Measurements from ENCODE around the gene OR5AL1.
"Not testable (repeated sequence)": the region's sequence is repeated elsewhere in the genome, so short reads cannot be mapped to it uniquely, and the experiment has no call there.

Gene OR5AL1

DNA sequence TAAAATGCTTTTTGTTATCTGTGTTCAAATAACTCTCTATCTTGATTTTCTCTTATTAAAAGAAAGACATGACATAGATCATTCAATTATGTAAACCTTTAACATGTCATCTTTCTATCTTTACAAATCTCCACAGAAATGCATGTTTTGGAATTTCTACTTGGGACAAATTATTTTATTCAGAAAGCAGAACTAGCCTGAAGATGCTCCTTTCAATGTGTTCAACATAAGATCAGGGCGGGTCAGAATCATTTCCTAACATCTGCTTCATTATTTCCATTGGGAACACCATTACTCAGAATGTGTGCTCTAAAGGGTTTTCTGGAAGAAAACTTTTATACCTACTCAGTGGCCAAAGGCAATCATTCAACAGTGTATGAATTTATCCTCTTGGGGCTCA lies at the start of gene OR5AL1:
OR5AL1 (plus strand) TSS at position 301 of the 400 bp plus-strand sequence.
- DNase-seq (ENCODE audit: low spot score), result no peak
- H3K27ac ChIP-seq, result no peak within 1 kb of the TSS
- TF ChIP-seq, protein P1, sequence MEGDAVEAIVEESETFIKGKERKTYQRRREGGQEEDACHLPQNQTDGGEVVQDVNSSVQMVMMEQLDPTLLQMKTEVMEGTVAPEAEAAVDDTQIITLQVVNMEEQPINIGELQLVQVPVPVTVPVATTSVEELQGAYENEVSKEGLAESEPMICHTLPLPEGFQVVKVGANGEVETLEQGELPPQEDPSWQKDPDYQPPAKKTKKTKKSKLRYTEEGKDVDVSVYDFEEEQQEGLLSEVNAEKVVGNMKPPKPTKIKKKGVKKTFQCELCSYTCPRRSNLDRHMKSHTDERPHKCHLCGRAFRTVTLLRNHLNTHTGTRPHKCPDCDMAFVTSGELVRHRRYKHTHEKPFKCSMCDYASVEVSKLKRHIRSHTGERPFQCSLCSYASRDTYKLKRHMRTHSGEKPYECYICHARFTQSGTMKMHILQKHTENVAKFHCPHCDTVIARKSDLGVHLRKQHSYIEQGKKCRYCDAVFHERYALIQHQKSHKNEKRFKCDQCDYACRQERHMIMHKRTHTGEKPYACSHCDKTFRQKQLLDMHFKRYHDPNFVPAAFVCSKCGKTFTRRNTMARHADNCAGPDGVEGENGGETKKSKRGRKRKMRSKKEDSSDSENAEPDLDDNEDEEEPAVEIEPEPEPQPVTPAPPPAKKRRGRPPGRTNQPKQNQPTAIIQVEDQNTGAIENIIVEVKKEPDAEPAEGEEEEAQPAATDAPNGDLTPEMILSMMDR (IDR thresholded peaks at IDR 0.05), result no peak
- H3K4me3 ChIP-seq, result no peak within 1 kb of the TSS

GRCh38 chr11:56375324-56375723 lies 37.2 kb upstream of the OR5AL1 start, which contains the start of gene OR8U1:
Gene OR8U1 (plus strand): TSS chr11:56375624. CDS start chr11:56375624, 0 bp downstream.
- TF ChIP-seq, protein P1 (IDR thresholded peaks at IDR 0.05), result no peak
- DNase-seq (ENCODE audit: low spot score), result no peak
- Histone ChIP-seq H3K27ac (no peak within 1 kb of the TSS), H3K4me3 (no peak within 1 kb of the TSS)

DNA sequence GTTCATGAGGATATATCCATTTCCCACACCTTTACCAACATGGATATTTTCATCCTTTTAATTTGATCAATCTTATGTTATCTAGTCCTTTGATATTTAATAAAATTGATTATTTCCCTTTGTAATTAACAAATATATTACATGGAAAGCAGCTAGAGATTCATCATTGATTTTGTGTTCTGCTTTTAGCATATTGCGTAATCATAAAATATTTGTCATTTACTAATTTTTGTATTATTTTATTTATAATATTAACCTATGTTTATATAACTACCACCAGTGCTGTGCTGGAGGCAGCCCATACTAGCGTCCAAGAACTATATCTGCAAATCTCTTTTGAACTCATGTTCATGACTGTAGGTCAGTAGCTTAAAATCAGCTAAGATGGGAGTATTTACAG lies 32.4 kb upstream of the OR5AL1 start:
- TF ChIP-seq, protein P1 (IDR thresholded peaks at IDR 0.05), result no peak

DNA sequence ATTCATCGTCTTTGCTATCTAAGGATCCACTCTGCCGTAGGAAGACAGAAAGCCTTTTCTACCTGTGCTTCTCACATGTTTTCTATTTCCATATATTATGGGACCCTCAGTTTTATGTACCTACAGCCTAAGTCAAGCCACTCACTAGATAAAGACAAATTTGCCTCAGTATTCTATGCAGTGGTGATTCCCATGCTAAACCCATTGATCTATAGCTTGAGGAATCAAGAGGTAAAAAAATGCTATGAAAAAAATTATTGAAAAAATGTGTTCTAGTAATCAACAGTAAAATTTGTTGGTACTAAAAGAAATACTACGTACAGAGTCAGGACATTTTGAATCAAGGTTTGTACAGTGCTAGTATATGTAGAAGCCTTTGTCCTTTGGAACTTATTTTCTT lies 18.1 kb upstream of the OR5AL1 start:
- TF ChIP-seq, protein P1 (IDR thresholded peaks at IDR 0.05), result no peak
- H3K4me3 ChIP-seq, result no peak overlapping the region
- no peak for DNase-seq (ENCODE audit: low spot score)
- H3K27ac ChIP-seq, result no peak overlapping the region

More for the DNA sequence above, 32.4 kb upstream of the OR5AL1 start:
- H3K4me3 ChIP-seq, result no peak overlapping the region
- DNase-seq (ENCODE audit: low spot score), result no peak
- no peak overlapping the region for H3K27ac ChIP-seq

DNA sequence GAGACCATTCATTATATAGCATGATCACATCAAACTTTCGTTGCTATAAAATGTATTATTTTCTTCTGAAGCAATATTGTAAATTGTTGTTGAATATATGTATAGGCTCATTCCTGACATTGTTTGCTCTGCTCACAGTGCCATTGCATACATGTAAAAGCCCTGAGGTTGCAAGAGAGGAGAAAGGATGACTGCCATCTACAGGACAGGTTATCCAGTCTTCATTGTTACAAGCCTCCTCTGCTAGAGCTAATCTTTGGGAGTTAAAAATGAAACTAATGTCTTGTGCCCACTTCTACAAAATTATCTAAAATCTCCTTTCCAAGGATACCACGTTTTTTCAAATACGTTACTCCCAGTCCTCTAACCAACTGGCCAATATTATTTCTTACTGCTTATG lies 16.4 kb upstream of the OR5AL1 start:
- Histone ChIP-seq H3K4me3 (no peak overlapping the region), H3K27ac (no peak overlapping the region)
- DNase-seq (ENCODE audit: low spot score), result no peak
- TF ChIP-seq, protein P1 (IDR thresholded peaks at IDR 0.05), result no peak

DNA sequence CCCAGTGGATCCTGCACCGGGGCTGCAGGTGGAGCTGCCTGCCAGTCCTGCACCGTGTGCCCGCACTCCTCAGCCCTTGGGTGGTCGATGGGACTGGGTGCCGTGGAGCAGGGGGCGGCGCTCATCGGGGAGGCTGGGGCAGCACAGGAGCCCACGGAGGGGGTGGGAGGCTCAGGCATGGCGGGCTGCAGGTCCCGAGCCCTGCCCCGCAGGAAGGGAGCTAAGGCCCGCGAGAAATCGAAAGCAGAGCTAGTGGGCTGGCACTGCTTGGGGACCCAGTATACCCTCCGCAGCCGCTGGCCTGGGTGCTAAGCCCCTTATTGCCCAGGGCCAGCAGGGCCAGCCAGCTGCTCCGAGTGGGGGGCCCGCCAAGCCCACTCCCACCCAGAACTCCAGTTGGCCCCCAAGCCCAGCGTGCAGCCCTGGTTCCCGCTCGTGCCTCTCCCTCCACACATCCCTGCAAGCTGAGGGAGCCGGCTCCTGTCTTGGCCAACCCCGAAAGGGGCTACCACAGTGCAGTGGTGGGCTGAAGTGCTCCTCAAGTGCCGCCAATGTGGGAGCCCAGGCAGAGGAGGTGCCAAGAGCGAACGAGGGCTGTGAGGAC lies 10.5 kb upstream of the OR5AL1 start:
- not testable (repeated sequence) for H3K4me3 ChIP-seq; H3K27ac ChIP-seq; DNase-seq (ENCODE audit: low spot score)

DNA sequence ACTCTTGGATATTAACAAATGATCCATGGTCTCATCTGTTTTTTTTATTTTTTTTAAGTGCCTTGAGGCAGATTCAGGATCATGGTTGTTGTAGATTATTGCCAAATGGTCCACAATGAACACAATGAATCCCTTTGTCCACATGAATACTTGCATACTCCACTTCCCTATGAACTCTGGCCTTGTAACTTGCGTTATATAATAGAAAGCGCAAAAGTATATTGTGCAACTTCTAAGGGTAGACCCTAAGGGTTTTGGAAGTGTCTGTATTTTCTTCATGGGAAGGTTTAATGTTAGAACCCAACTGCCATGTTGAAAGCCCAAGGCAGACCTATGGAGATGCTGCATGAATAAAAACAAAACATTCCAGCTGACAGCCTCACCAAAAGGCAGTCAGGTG lies 8.1 kb upstream of the OR5AL1 start:
- DNase-seq (ENCODE audit: low spot score), result no peak
- Histone ChIP-seq H3K4me3 (no peak overlapping the region), H3K27ac (no peak overlapping the region)
- TF ChIP-seq, protein P1 (IDR thresholded peaks at IDR 0.05), result no peak

Data from coronary artery (tissue), 2 donors.